HepG2 (cell line): ENCODE data around the gene MRPL27. TPM values are rescaled to one million over a fixed set of nuclear protein-coding genes. Genes with fewer than 3 reads are reported as not detected.

Experiments used
- AGO2 ChIP-seq: fragments of 200-400 bp; formaldehyde crosslinking; optimal IDR thresholded peaks from 2 replicates; pipeline ENCODE3; 2017; ENCODE audit warnings: mild to moderate bottlenecking, low read depth, low read length, moderate library complexity
- CREB1 ChIP-seq, 2 experiments: fragments of 450-650 bp in 1 of 2; IDR thresholded peaks; 2 replicates each; pipeline ENCODE4 v1.6.1; 2016 to 2017; ENCODE audit warnings: control low read depth in 1 of 2, mild to moderate bottlenecking in 1 of 2, missing compliant biosample characterization in 1 of 2, missing genetic modification characterization in 1 of 2
- CREM ChIP-seq, 2 experiments: sonication (generic) in 1 of 2; formaldehyde crosslinking in 1 of 2; IDR thresholded peaks; 2 replicates each; pipeline versions ENCODE4 v1.4.0 to v1.6.1; 2016 to 2020; ENCODE audit warnings: antibody characterized with exemption in 1 of 2, mild to moderate bottlenecking in 1 of 2, missing genetic modification reagents in 1 of 2
- ELK4 ChIP-seq: sonication (generic); formaldehyde crosslinking; IDR thresholded peaks from 2 replicates; pipeline ENCODE4 v1.9.0; 2021; ENCODE audit warnings: missing genetic modification reagents, borderline replicate concordance
- ESRRA ChIP-seq: sonication (generic); formaldehyde crosslinking; IDR thresholded peaks from 2 replicates; pipeline ENCODE4 v1.5.1; 2020; ENCODE audit warnings: mild to moderate bottlenecking, low read depth, missing genetic modification reagents
- ETV6 ChIP-seq: sonication (generic); formaldehyde crosslinking; conservative IDR thresholded peaks from 2 replicates; pipeline ENCODE4 v1.4.0; 2020; ENCODE audit warnings: missing genetic modification reagents
- GABPA ChIP-seq, 2 experiments: IDR thresholded peaks; 2 replicates each; pipeline ENCODE4 v1.6.1; 2011 to 2016; ENCODE audit warnings: low read depth in 2 of 2, low read length in 1 of 2, missing biosample characterization in 1 of 2, missing genetic modification characterization in 1 of 2
- NCOA2 ChIP-seq: sonication (generic); formaldehyde crosslinking; IDR thresholded peaks from 2 replicates; pipeline ENCODE4 v1.8.0; 2022; ENCODE audit warnings: inconsistent platforms
- ONECUT2 ChIP-seq: sonication (generic); formaldehyde crosslinking; IDR thresholded peaks from 2 replicates; pipeline ENCODE4 v1.4.0; 2020; ENCODE audit warnings: missing genetic modification reagents
- PRDM15 ChIP-seq: sonication (generic); formaldehyde crosslinking; IDR thresholded peaks from 2 replicates; pipeline ENCODE4 v1.4.0; 2020; ENCODE audit warnings: missing genetic modification reagents
- RAD21 ChIP-seq: fragments of 450-650 bp; formaldehyde crosslinking; IDR thresholded peaks from 2 replicates; pipeline ENCODE4 v1.5.0; 2020; ENCODE audit warnings: mild to moderate bottlenecking
- SAP130 ChIP-seq: IDR thresholded peaks from 2 replicates; pipeline ENCODE4 v1.6.1; 2016; ENCODE audit warnings: low read depth
- ZNF17 ChIP-seq: sonication (generic); formaldehyde crosslinking; IDR thresholded peaks from 2 replicates; pipeline ENCODE4 v1.5.0; 2020; ENCODE audit warnings: mild to moderate bottlenecking, missing genetic modification reagents
- ZNF232 ChIP-seq: sonication (generic); formaldehyde crosslinking; IDR thresholded peaks from 2 replicates; pipeline ENCODE4 v1.4.0; 2020; ENCODE audit warnings: missing genetic modification reagents, borderline replicate concordance
- polyA plus RNA-seq, 8 experiments: library from polyadenylated mRNA; depleted of rRNA in 3 of 8; stranded (reverse) in 7 of 8; unstranded in 1 of 8; fragments of >200 nt; fragmentation: Illumina TruSeq in 4 of 8; extraction: Trizol in 4 of 8; gene quantifications; 2 replicates each; pipeline versions ENCODE4 v1.2.1 to v1.2.3, GENCODE V29; 2011 to 2016; ENCODE audit warnings: low read depth in 4 of 8, missing spikeins in 1 of 8, mixed read lengths in 1 of 8; ENCODE audit not compliant: insufficient read depth in 1 of 8
- total RNA-seq, 5 experiments: library from RNA; depleted of rRNA; stranded (reverse); fragments of >200 nt; fragmentation: Illumina TruSeq; extraction: Trizol; gene quantifications; 2 replicates each; pipeline ENCODE4 v1.2.3, GENCODE V29; 2016; ENCODE audit warnings: low read depth in 1 of 5
- TF ChIP-seq, protein P1 (sequence below): sonication (generic); formaldehyde crosslinking; IDR thresholded peaks from 2 replicates; pipeline ENCODE4 v1.5.0; 2020; ENCODE audit warnings: missing genetic modification reagents, mild to moderate bottlenecking, borderline replicate concordance
- TF ChIP-seq, protein P2 (sequence below): IDR thresholded peaks from 2 replicates; pipeline ENCODE4 v1.6.1; 2018; ENCODE audit warnings: missing genetic modification reagents
- TF ChIP-seq, protein P3 (sequence below): sonication (generic); formaldehyde crosslinking; IDR thresholded peaks from 2 replicates; pipeline ENCODE4 v1.4.0; 2020; ENCODE audit warnings: missing genetic modification reagents, borderline replicate concordance

Gene MRPL27
- total and polyA plus RNA-seq, 2 of the 13 experiments (the other 11 are each of a cell fraction or from before 2014, with no cell fraction given), result 137 to 217 TPM

GRCh38 chr17:50397111-50397918, 24.3 kb upstream of the MRPL27 start, which contains the start of gene LRRC59 (continued):
- TF ChIP-seq, protein P1, sequence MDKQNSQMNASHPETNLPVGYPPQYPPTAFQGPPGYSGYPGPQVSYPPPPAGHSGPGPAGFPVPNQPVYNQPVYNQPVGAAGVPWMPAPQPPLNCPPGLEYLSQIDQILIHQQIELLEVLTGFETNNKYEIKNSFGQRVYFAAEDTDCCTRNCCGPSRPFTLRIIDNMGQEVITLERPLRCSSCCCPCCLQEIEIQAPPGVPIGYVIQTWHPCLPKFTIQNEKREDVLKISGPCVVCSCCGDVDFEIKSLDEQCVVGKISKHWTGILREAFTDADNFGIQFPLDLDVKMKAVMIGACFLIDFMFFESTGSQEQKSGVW (CRISPR knock-in tag), result no peak
- TF ChIP-seq, protein P2, sequence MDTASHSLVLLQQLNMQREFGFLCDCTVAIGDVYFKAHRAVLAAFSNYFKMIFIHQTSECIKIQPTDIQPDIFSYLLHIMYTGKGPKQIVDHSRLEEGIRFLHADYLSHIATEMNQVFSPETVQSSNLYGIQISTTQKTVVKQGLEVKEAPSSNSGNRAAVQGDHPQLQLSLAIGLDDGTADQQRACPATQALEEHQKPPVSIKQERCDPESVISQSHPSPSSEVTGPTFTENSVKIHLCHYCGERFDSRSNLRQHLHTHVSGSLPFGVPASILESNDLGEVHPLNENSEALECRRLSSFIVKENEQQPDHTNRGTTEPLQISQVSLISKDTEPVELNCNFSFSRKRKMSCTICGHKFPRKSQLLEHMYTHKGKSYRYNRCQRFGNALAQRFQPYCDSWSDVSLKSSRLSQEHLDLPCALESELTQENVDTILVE (CRISPR knock-in tag), result peak; percentile 93
- TF ChIP-seq ZNF232 (CRISPR knock-in tag), result peak; percentile 64; the same call in 1 of the 2 replicates
- TF ChIP-seq ESRRA (CRISPR knock-in tag), result peak; percentile 89
- peak; percentile 12; the same call in 1 of the 2 replicates for TF ChIP-seq PRDM15 (CRISPR knock-in tag)
- peak; percentile 100 for TF ChIP-seq SAP130 (CRISPR knock-in tag)
- peak; percentile 92 for TF ChIP-seq AGO2
- TF ChIP-seq, protein P3, sequence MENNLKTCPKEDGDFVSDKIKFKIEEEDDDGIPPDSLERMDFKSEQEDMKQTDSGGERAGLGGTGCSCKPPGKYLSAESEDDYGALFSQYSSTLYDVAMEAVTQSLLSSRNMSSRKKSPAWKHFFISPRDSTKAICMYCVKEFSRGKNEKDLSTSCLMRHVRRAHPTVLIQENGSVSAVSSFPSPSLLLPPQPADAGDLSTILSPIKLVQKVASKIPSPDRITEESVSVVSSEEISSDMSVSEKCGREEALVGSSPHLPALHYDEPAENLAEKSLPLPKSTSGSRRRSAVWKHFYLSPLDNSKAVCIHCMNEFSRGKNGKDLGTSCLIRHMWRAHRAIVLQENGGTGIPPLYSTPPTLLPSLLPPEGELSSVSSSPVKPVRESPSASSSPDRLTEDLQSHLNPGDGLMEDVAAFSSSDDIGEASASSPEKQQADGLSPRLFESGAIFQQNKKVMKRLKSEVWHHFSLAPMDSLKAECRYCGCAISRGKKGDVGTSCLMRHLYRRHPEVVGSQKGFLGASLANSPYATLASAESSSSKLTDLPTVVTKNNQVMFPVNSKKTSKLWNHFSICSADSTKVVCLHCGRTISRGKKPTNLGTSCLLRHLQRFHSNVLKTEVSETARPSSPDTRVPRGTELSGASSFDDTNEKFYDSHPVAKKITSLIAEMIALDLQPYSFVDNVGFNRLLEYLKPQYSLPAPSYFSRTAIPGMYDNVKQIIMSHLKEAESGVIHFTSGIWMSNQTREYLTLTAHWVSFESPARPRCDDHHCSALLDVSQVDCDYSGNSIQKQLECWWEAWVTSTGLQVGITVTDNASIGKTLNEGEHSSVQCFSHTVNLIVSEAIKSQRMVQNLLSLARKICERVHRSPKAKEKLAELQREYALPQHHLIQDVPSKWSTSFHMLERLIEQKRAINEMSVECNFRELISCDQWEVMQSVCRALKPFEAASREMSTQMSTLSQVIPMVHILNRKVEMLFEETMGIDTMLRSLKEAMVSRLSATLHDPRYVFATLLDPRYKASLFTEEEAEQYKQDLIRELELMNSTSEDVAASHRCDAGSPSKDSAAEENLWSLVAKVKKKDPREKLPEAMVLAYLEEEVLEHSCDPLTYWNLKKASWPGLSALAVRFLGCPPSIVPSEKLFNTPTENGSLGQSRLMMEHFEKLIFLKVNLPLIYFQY (CRISPR knock-in tag), result peak; percentile 78
- TF ChIP-seq RAD21 (CRISPR knock-in tag), result peak; percentile 92
- peak; percentile 71 for TF ChIP-seq ONECUT2 (CRISPR knock-in tag)
- peak; percentile 86; the same call in 1 of the 2 replicates for TF ChIP-seq ELK4
- TF ChIP-seq ZNF17 (CRISPR knock-in tag), result no peak
- peak; percentile 90 for TF ChIP-seq CREM (IDR thresholded peaks at IDR 0.05)
- TF ChIP-seq CREM (CRISPR knock-in tag; IDR thresholded peaks at IDR 0.05), result peak; percentile 90
- TF ChIP-seq GABPA (IDR thresholded peaks at IDR 0.05; ENCODE audit: low read depth, low read length), result peak; percentile 83
- peak; percentile 90 for TF ChIP-seq GABPA (CRISPR knock-in tag; IDR thresholded peaks at IDR 0.05; ENCODE audit: low read depth)
- peak; percentile 98 for TF ChIP-seq ETV6 (CRISPR knock-in tag)
- TF ChIP-seq NCOA2 (CRISPR knock-in tag), result peak; percentile 77; the same call in 1 of the 2 replicates
- TF ChIP-seq CREB1 (IDR thresholded peaks at IDR 0.05), result peak; percentile 95
- TF ChIP-seq CREB1 (CRISPR knock-in tag; IDR thresholded peaks at IDR 0.05), result peak; percentile 95
